ENCODE measurements around the gene DEGS2. TPM values are rescaled to one million over a fixed set of nuclear protein-coding genes. Genes with fewer than 3 reads are reported as not detected.

Gene DEGS2
- total RNA-seq, 1 donor from 2014 or later = not detected

DNA sequence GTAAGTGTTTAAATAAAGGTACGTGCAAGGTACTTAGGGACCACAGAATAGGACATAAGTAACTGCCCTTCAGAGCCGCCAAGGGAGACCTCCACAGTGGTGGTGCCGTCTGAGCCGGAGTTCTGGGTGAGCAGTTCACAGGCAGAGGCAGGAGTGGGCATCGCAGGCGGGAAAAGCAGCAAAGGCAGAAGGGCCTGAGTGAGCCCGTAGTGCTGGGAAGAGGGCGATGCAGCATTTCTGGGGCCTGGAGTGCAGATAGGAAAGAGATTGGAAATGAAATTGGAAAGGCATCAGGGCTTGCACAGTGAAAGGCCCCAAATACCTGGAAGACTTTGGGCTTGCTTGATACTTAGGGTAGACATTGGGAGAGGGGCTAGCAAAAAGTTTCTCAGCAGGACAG is 61.3 kb downstream of the DEGS2 start:
- Mint-ChIP-seq H3K4me3 (no peak overlapping the region), H3K4me1 (no peaks in the 10 kb centered on the region), H3K27me3 (ENCODE audit: low read depth) (no peaks in the 10 kb centered on the region), H3K27ac (ENCODE audit: unreplicated experiment) (no peak overlapping the region), H3K36me3 (ENCODE audit: low read depth) (no peaks in the 10 kb centered on the region), H3K9me3 (no peaks in the 10 kb centered on the region)
- TF ChIP-seq, protein P1, sequence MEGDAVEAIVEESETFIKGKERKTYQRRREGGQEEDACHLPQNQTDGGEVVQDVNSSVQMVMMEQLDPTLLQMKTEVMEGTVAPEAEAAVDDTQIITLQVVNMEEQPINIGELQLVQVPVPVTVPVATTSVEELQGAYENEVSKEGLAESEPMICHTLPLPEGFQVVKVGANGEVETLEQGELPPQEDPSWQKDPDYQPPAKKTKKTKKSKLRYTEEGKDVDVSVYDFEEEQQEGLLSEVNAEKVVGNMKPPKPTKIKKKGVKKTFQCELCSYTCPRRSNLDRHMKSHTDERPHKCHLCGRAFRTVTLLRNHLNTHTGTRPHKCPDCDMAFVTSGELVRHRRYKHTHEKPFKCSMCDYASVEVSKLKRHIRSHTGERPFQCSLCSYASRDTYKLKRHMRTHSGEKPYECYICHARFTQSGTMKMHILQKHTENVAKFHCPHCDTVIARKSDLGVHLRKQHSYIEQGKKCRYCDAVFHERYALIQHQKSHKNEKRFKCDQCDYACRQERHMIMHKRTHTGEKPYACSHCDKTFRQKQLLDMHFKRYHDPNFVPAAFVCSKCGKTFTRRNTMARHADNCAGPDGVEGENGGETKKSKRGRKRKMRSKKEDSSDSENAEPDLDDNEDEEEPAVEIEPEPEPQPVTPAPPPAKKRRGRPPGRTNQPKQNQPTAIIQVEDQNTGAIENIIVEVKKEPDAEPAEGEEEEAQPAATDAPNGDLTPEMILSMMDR (conservative IDR thresholded peaks at IDR 0.05) = no peak
- DNase-seq (ENCODE audit: low read depth, low spot score) = no peak

DNA sequence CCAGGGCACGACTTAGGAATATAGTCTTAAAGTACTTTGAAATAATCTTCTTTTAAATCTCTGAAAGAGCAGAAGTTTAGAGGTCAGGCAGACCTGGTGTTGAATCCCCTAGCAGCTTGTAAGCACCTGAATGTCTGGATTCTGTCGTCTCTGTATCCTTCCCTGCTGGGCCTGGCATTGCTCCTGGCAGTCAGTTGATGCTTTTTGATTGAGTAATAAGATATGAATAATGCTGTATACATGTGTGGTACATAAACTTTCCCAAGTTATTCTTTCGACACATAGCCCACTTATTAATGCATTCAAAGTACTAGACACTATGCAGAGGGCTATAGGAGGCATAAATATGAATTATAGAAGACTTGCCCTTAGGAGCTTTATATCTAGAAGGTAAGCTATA is 62.8 kb downstream of the DEGS2 start:
- Mint-ChIP-seq H3K4me1 (no peaks in the 10 kb centered on the region), H3K27me3 (ENCODE audit: low read depth) (no peaks in the 10 kb centered on the region), H3K9me3 (no peaks in the 10 kb centered on the region), H3K27ac (ENCODE audit: unreplicated experiment) (no peak overlapping the region), H3K4me3 (no peak overlapping the region), H3K36me3 (ENCODE audit: low read depth) (no peaks in the 10 kb centered on the region)
- DNase-seq (ENCODE audit: low read depth, low spot score) = no peak
- TF ChIP-seq, protein P1 (conservative IDR thresholded peaks at IDR 0.05) = no peak

Small RNAs within 50 kb of the gene (microRNA-seq; reads per million reads assigned to microRNA genes)
- gene MIR151B = 59.8 reads per million, percentile 54 among the genes with 10 or more reads in this experiment
- 12,015 reads per million, percentile 94 among the genes with 10 or more reads in this experiment for gene MIR342

Other genes with a start within 250 kb of the DEGS2 start
- 197 and 218 TPM in 2 replicates for gene EVL, start 94.2 kb downstream of the DEGS2 start, total RNA-seq
- 72.0 and 79.9 TPM in 2 replicates for gene YY1, start 79.5 kb upstream of the DEGS2 start, total RNA-seq
- gene SLC25A29, start 146.8 kb upstream of the DEGS2 start, total RNA-seq = 123 and 128 TPM in 2 replicates
- gene SLC25A47, start 163.7 kb upstream of the DEGS2 start, total RNA-seq = not detected in 2 replicates
- 7.6 and 9.8 TPM in 2 replicates for gene WDR25, start 216.8 kb upstream of the DEGS2 start, total RNA-seq